A204.1 (cell line): Measurements from ENCODE around the gene CDHR1.

Experiments
- FAIRE-seq: peaks from 2 replicates; lab custom pipeline; 2012; peaks lifted over from hg19 to GRCh38; lab: Jason Lieb, UNC

The CDHR1 gene

GRCh38 chr10:84233940-84234339, 39.6 kb downstream of the CDHR1 start:
- FAIRE-seq: no peak

GRCh38 chr10:84234479-84234878, 40.1 kb downstream of the CDHR1 start:
- FAIRE-seq: no peak

- FAIRE-seq: no peak
Measured at GRCh38 chr10:84235096-84235495, 40.8 kb downstream of the CDHR1 start.

- FAIRE-seq: no peak
Measured at GRCh38 chr10:84236807-84237198, 42.5 kb downstream of the CDHR1 start.

GRCh38 chr10:84237199-84238051, 43.1 kb downstream of the CDHR1 start:
- FAIRE-seq: no peak

- FAIRE-seq: no peak
Measured at GRCh38 chr10:84238909-84239308, 44.6 kb downstream of the CDHR1 start.

- FAIRE-seq: no peak
Measured at GRCh38 chr10:84241185-84241790, 47.0 kb downstream of the CDHR1 start, which contains the start of gene LRIT1. Gene LRIT1 (minus strand): TSS chr10:84241546. CDS start chr10:84241439, 107 bp downstream.

- no peak for FAIRE-seq
Measured at GRCh38 chr10:84243759-84244158, 49.4 kb downstream of the CDHR1 start.

GRCh38 chr10:84244651-84245270, 50.4 kb downstream of the CDHR1 start, which contains the start of gene RGR:
Gene RGR (plus strand): TSS chr10:84245053. CDS start chr10:84245091, 38 bp downstream.
- FAIRE-seq: no peak

- FAIRE-seq: no peak
Measured at GRCh38 chr10:84247496-84247895, 53.2 kb downstream of the CDHR1 start.

GRCh38 chr10:84248794-84249193, 54.5 kb downstream of the CDHR1 start:
- no peak for FAIRE-seq

GRCh38 chr10:84254552-84255478, 60.5 kb downstream of the CDHR1 start:
- FAIRE-seq: no peak

- no peak for FAIRE-seq
Measured at GRCh38 chr10:84256510-84257342, 62.4 kb downstream of the CDHR1 start.

- no peak for FAIRE-seq
Measured at GRCh38 chr10:84257343-84258020, 63.1 kb downstream of the CDHR1 start.

GRCh38 chr10:84258034-84258695, 63.8 kb downstream of the CDHR1 start:
- no peak for FAIRE-seq

- FAIRE-seq: no peak
Measured at GRCh38 chr10:84261236-84261915, 67.0 kb downstream of the CDHR1 start.

- FAIRE-seq: no peak
Measured at GRCh38 chr10:84262190-84262956, 68.0 kb downstream of the CDHR1 start.

- FAIRE-seq: no peak
Measured at GRCh38 chr10:84263716-84264115, 69.4 kb downstream of the CDHR1 start.
